NCI-H1694 treated with DMSO at 0.1 percent for 48 hours (cell line): ENCODE data around the gene B3GALT4.

Experiments used
- DNase-seq: peaks from one replicate; lab custom pipeline; 2025; lab: John Stamatoyannopoulos, UW

The B3GALT4 gene

GRCh38 chr6:33315793-33316602 lies 39.1 kb downstream of the B3GALT4 start:
- DNase-seq: no peak

GRCh38 chr6:33316603-33317418 lies 39.9 kb downstream of the B3GALT4 start:
- no peak for DNase-seq

GRCh38 chr6:33317419-33317668 lies 40.4 kb downstream of the B3GALT4 start:
- DNase-seq: no peak

- peak; percentile 77 for DNase-seq
Measured at GRCh38 chr6:33317669-33318425, 40.9 kb downstream of the B3GALT4 start, which contains the start of gene ZBTB22. Gene ZBTB22 (minus strand): TSS chr6:33317744. CDS start chr6:33316916, 828 bp downstream.

DNA sequence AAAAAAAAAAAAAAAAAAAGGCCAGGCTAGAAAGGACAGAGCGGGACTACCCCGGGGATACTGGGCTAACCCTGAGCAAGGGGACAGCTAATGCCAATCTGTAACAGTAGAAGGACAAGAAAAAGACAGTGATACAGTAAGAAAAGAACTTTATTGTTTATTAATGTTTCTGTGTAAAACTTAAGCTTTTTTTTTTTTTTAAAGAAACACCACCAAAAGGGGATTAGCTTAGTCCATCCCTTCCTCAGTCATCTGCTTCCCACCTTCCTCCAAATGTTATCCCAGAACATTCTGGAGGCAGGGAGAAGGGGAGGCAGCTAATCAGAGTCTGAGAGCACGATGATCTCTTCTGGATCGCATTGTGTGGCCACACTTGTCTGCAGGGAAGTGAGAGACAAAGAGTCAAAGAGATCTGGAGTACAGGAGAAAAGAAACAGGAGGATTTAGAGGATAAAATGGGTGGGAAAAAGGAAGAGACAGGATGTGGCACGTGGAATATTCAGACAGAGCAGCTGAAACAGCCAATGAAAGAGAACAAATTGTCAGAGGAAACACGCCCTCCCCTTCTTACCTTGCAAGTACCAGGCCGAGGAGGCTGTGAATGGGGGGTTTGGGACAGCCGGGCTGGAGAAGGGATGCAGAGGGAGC lies 41.6 kb downstream of the B3GALT4 start:
- DNase-seq: no peak

DNA sequence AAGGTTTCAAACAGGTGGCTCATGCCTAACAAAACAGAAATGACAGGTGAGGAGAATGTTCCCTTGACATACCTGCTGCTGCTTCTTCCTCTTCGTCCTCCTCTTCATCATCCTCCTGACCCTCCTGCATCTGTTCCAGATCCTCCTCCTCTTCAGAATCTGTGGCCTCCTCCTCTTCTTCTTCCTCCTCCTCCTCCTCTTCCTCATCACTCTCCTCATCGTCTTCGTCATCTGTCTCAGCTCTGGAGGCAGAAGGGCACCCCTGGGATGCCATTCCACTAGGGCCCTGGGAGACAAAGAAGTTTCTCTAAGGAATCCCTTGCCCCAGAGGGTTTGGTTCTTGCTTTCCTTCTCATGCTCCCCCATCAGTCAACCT lies 43.0 kb downstream of the B3GALT4 start:
- no peak for DNase-seq

GRCh38 chr6:33320315-33321181 lies 43.6 kb downstream of the B3GALT4 start:
- DNase-seq: no peak

- DNase-seq: no peak
Measured at GRCh38 chr6:33321227-33321626, 44.3 kb downstream of the B3GALT4 start.

GRCh38 chr6:33323623-33323948 lies 46.7 kb downstream of the B3GALT4 start:
- no peak for DNase-seq

DNA sequence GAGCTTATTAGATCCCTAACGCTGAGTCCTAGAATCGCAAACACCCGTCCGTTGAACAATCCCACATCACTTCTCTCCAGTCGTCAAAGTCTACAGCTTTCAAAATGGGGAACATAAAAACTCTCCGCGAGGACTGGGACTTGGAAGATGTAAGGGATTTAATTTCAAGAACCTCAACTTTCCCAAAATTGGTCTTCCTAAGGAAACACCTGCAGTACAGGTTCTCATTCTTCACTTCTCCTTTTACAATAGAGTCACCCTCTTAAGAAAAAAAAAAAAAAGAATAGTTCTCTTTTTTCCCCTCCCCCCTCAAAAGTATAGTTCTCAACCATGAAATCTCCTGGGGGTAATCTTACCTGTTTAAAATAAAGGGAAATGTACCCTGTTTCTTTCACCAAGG lies 47.2 kb downstream of the B3GALT4 start:
- no peak for DNase-seq
